ENCODE results near the gene UBL7.
"Not testable (repeated sequence)": the region's sequence is repeated elsewhere in the genome, so short reads cannot be mapped to it uniquely, and the experiment has no call there.

The UBL7 gene

DNA sequence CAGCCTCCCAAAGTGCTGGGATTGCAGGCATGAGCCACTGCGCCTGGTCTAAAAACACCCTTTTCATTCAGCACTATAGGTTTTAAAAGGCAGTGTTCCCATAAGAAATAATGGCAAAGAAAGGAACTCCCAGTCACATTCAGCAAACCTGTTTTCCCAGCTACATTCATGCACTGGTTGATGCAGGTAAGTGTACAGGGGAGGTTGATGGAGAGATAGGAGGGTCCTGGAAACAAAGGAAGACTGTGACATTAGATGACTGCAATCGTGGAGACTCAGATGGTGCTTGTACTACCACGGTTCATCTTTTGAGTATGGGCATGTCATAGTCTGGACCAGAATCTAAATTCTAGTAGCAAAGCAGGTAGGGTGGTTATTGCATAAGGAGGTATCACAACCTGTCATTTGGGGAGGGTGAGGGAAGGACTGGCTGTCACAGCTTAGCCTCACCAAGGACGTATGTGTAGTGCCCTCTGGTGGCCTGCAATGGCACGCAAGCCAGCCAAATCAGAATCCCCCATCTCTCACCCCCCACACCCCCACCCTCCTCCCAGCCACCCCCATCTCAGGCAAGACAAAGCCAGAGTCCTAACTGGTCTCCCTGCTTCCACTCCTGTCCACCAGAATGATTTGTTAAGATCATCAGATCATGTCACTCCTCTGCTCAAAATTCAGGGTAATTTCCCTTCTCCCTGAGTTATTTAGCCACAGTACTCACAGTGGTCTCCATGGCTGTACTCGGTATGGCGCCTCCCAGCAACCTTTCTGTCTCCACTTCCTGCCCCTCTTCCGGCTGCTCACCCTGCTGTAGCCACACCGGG, 28.8 kb upstream of the UBL7 start:
- H3K36me3 ChIP-seq: no peaks in the 10 kb centered on the region
- TF ChIP-seq, protein P1, sequence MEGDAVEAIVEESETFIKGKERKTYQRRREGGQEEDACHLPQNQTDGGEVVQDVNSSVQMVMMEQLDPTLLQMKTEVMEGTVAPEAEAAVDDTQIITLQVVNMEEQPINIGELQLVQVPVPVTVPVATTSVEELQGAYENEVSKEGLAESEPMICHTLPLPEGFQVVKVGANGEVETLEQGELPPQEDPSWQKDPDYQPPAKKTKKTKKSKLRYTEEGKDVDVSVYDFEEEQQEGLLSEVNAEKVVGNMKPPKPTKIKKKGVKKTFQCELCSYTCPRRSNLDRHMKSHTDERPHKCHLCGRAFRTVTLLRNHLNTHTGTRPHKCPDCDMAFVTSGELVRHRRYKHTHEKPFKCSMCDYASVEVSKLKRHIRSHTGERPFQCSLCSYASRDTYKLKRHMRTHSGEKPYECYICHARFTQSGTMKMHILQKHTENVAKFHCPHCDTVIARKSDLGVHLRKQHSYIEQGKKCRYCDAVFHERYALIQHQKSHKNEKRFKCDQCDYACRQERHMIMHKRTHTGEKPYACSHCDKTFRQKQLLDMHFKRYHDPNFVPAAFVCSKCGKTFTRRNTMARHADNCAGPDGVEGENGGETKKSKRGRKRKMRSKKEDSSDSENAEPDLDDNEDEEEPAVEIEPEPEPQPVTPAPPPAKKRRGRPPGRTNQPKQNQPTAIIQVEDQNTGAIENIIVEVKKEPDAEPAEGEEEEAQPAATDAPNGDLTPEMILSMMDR (IDR thresholded peaks at IDR 0.05; ENCODE audit: low read depth, low read length): peak; percentile 70
- H3K9me3 ChIP-seq: no peaks in the 10 kb centered on the region
- peaks cover 3% of the 10 kb centered on the region for H3K4me1 ChIP-seq
- DNase-seq: peak; percentile 73
- H3K4me3 ChIP-seq (ENCODE audit: low read depth, low read length): peak overlapping the region; percentile 14
- H3K27me3 ChIP-seq: no peaks in the 10 kb centered on the region

DNA sequence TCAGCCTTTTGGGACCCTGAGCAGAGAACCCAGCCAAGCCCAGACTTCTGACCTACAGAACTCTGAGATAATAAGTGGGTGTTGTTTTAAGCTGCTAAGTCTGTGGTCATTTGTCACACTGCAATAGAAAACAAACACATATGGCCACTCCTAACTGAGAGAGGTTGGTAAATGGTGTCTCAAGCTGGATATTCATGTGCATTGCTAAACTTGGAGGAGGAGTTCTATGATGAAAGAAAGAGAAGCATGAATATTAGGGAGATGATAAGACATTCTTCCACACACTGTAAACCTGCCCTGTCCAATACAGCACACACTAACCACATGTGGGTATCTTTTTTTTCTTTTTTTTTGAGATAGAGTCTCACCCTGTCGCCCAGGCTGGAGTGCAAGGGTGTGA, 27.8 kb upstream of the UBL7 start:
- Histone ChIP-seq H3K9me3 (no peaks in the 10 kb centered on the region), H3K4me3 (ENCODE audit: low read depth, low read length) (no peak overlapping the region), H3K27me3 (no peaks in the 10 kb centered on the region), H3K4me1 (peaks cover 3% of the 10 kb centered on the region), H3K36me3 (no peaks in the 10 kb centered on the region)
- TF ChIP-seq, protein P1 (IDR thresholded peaks at IDR 0.05; ENCODE audit: low read depth, low read length): no peak
- no peak for DNase-seq

DNA sequence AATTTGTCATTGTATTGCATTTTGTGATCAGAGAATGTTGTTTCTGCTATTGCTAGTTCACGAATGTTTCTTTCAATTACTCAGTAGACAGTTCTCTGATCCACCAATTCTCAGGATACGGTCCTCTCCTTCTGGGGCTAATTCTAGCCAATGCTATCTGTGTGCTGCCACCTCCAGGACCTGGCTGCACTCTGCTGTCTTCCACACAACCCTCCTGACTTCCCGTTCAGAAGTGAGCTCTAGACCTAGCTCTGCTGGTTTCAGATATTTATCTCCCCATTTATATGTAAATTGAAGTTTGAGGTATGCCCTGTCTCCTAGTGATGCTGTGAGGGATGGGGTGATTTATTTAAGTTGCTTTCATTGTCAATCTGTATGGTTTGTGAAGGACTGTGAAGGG, 21.7 kb upstream of the UBL7 start:
- no peaks in the 10 kb centered on the region for H3K36me3 ChIP-seq
- no peaks in the 10 kb centered on the region for H3K4me1 ChIP-seq
- no peaks in the 10 kb centered on the region for H3K27me3 ChIP-seq
- no peaks in the 10 kb centered on the region for H3K9me3 ChIP-seq
- TF ChIP-seq, protein P1 (IDR thresholded peaks at IDR 0.05; ENCODE audit: low read depth, low read length): peak; percentile 48
- H3K4me3 ChIP-seq (ENCODE audit: low read depth, low read length): no peak overlapping the region
- DNase-seq: peak; percentile 25

DNA sequence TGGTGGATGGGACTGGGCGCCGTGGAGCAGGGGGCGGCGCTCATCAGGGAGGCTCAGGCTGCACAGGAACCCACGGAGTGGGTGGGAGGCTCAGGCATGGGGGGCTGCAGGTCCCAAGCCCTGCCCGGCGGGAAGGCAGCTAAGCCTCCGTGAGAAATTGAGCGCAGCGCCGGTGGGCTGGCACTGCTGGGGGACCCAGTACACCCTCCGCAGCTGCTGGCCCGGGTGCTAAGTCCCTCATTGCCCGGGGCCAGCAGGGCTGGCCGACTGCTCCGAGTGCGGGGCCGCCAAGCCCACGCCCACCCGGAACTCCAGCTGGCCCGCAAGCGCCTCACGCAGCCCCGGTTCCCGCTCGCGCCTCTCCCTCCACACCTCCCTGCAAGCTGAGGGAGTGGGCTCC, 19.4 kb upstream of the UBL7 start:
- not testable (repeated sequence) for H3K36me3 ChIP-seq; H3K27me3 ChIP-seq; H3K4me1 ChIP-seq; H3K9me3 ChIP-seq; DNase-seq; H3K4me3 ChIP-seq (ENCODE audit: low read depth, low read length)

DNA sequence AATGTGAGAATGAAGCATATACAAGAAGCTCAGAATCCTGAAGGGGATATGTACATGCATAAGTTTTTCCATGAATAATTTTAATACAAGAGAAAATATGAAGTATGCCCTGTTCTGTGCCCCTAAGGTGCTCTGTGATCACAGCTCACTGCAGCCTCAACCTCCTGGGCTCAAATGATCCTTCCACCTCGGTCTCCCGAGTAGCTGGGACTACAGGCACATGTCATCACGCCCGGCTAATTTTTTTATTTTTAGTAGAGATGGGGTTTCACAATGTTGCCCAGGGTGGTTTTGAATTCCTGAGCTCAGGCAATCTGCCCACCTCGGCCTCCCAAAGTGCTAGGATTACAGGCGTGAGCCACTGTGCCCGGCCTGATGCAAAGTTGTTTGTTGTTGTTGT, 10.7 kb upstream of the UBL7 start:
- H3K36me3 ChIP-seq; H3K9me3 ChIP-seq; H3K4me1 ChIP-seq; H3K27me3 ChIP-seq; H3K4me3 ChIP-seq (ENCODE audit: low read depth, low read length); DNase-seq: not testable (repeated sequence)

DNA sequence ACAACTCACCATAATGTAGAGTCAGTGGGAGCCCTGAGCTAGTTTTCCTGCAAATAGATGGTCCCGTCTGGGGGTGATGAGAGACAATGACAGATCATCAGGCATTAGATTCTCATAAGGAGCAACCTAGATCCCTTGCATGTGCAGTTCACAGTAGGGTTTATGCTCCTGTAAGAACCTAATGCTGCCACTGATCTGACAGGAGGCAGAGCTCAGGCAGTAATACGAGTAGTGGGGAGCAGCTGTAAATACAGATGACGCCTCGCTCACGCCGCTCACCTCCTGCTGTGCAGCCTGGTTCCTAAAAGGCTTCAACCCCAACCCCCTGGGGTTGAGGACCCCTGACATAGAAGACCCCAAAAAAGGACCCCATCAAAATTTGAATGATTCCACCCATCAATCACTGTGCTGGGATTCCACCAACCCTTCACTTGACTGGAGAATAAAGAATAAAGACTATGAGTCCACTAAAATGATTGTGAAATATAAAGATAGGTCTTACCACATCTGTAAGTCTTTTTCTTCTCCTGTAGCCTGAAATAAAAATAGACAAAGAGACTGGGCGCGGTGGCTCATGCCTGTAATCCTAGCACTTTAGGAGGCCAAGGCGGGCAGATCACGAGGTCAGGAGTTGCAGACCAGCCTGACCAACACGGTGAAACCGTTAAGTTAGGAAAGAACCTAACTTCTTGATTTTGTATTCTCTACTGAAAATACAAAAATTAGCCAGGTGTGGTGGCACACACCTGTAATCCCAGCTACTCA, 9.9 kb upstream of the UBL7 start:
- no peaks in the 10 kb centered on the region for H3K27me3 ChIP-seq
- no peaks in the 10 kb centered on the region for H3K9me3 ChIP-seq
- no peak overlapping the region for H3K4me3 ChIP-seq (ENCODE audit: low read depth, low read length)
- TF ChIP-seq, protein P1 (IDR thresholded peaks at IDR 0.05; ENCODE audit: low read depth, low read length): no peak
- no peaks in the 10 kb centered on the region for H3K4me1 ChIP-seq
- no peak for DNase-seq
- H3K36me3 ChIP-seq: 0 out of 2 replicates have a peak, but pooled peaks cover 6% of the 10 kb centered on the region
